Adrenal gland (tissue), 5 donors: ENCODE measurements around the gene HOXC11.

Experiments used
- POLR2A ChIP-seq, 2 donors: fragments of 450-650 bp; IDR thresholded peaks; one replicate each; pipeline ENCODE4 v1.6.1; 2017; ENCODE audit warnings: antibody characterized with exemption in 2 of 2, mild to moderate bottlenecking in 2 of 2, moderate library complexity in 1 of 2
- TF ChIP-seq, protein P1 (sequence below), 6 experiments: fragments of 450-650 bp in 4 of 6; fragments of 200-600 bp in 2 of 6; sonication (generic) in 1 of 6; IDR thresholded peaks; 1 replicate in 5 of 6; 2 replicates in 1 of 6; pipeline versions ENCODE4 v1.5.1 to v1.8.0; 2016 to 2021; ENCODE audit warnings: antibody characterized with exemption in 6 of 6, mild to moderate bottlenecking in 2 of 6, moderate library complexity in 1 of 6
- donor health status: DM: no; HTN: no; CAD: no.

DNA sequence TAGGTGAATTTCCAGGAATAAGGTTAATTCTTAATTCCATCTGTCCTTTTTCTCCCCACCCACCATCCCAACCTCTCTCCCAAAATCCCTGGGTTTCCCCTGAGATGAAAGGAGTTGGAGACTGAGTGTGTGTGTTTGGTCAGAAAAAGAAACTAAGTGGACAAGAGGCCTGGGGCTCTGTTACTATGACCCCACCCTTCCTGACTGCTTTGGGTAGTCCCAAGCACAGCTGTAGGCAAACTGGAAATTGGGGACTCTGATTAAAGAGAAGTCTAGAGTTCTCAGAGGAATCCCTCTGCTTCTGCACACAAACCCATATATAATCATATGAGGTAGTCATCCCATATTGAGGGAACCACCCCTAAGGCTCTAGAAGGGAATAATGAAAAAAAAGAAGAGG is 25.2 kb upstream of the HOXC11 start:
- TF ChIP-seq POLR2A (IDR thresholded peaks at IDR 0.05), result no peak
- TF ChIP-seq, protein P1, sequence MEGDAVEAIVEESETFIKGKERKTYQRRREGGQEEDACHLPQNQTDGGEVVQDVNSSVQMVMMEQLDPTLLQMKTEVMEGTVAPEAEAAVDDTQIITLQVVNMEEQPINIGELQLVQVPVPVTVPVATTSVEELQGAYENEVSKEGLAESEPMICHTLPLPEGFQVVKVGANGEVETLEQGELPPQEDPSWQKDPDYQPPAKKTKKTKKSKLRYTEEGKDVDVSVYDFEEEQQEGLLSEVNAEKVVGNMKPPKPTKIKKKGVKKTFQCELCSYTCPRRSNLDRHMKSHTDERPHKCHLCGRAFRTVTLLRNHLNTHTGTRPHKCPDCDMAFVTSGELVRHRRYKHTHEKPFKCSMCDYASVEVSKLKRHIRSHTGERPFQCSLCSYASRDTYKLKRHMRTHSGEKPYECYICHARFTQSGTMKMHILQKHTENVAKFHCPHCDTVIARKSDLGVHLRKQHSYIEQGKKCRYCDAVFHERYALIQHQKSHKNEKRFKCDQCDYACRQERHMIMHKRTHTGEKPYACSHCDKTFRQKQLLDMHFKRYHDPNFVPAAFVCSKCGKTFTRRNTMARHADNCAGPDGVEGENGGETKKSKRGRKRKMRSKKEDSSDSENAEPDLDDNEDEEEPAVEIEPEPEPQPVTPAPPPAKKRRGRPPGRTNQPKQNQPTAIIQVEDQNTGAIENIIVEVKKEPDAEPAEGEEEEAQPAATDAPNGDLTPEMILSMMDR (IDR thresholded peaks at IDR 0.05), result no peak
